Activated CD8-positive, alpha-beta memory T cell treated with anti-CD3 and anti-CD28 coated beads for 48 hours (primary cell): ENCODE measurements around the gene RAB22A.
"Not testable (repeated sequence)": the region's sequence is repeated elsewhere in the genome, so short reads cannot be mapped to it uniquely, and the experiment has no call there.

Experiments
- DNase-seq, 3 experiments: peaks; one replicate each; pipeline ENCODE4 v3.0.0-alpha.2; 2020; ENCODE audit warnings: low read depth in 2 of 3, low spot score in 2 of 3

RAB22A gene

GRCh38 chr20:58407966-58408557 is 98.5 kb downstream of the RAB22A start:
- no peak for DNase-seq

- no peak for DNase-seq
Observed at GRCh38 chr20:58408603-58409246, 99.2 kb downstream of the RAB22A start.

GRCh38 chr20:58414216-58414615 is 104.7 kb downstream of the RAB22A start:
- not testable (repeated sequence) for DNase-seq

GRCh38 chr20:58414786-58415185 is 105.3 kb downstream of the RAB22A start:
- not testable (repeated sequence) for DNase-seq

- DNase-seq, result no peak
Observed at GRCh38 chr20:58416057-58416456, 106.5 kb downstream of the RAB22A start.

GRCh38 chr20:58416835-58417234 is 107.3 kb downstream of the RAB22A start:
- no peak for DNase-seq
